ENCODE data around the gene TGM2. TPM values are rescaled to one million over a fixed set of nuclear protein-coding genes. Genes with fewer than 3 reads are reported as not detected.

The TGM2 gene
- polyA plus RNA-seq, 5 donors: 72.5 to 128 (median 110) TPM

DNA sequence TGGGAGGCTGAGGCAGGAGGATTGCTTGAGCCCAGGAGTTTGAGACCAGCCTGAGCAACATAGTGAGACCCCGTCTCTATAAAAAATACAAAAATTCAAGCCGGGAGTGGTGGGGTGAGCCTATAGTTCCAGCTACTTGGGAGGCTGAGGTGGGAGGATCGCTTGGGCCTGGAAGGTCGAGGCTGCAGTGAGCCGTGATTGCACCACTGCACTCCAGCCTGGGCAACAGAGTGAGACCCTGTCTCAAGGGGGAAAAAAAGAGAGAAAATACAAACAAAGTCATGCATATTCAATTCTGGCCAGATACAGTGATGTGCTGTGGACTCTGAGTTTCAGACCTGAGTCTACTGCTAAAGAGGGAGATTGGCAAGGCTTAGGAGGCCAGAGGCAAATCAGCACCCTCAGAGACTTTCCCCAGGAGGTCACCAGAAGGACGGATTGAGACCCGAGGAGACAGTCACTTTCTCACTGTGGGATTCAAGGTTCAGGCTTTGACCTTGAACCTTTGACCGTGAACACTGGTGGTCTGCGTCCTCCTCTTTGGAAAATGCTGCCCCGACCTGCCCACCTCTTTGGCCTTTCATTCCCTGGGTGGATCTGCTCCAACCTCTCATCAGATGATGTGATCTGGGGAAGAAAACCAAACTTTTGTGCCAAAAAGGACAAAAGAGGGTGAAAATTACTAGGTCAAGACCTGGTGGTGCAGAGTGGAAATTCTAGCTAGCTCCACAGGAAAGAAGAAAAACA lies 31.2 kb downstream of the TGM2 start:
- no peak for DNase-seq

DNA sequence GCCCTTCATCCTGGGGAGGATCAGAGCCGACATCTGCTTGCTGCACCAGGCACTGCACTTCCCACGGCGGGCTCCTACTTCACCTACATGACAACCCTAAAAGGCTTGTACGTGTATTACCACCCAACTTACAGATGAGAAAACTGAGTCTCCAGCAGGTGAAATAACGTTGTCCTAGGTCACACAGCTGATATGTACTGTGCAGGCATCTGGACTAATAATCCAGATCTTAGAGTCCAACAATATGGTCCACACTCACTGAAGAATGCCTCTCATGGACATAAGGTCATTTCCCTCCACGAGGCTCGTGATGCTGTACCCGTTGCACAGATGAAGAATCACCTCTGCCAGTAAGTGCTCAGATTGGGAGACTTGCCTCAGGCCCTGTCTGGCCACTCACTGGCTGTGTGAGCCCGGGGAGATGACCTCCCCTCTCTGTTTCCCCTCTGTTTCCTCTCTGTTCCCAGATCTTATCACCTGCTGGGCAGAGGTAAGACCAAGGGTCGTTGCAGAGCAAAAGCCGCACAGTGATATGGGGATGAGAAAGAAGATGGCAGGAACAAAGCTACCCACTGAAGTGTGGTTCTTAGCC lies 32.1 kb downstream of the TGM2 start:
- no peak for DNase-seq

DNA sequence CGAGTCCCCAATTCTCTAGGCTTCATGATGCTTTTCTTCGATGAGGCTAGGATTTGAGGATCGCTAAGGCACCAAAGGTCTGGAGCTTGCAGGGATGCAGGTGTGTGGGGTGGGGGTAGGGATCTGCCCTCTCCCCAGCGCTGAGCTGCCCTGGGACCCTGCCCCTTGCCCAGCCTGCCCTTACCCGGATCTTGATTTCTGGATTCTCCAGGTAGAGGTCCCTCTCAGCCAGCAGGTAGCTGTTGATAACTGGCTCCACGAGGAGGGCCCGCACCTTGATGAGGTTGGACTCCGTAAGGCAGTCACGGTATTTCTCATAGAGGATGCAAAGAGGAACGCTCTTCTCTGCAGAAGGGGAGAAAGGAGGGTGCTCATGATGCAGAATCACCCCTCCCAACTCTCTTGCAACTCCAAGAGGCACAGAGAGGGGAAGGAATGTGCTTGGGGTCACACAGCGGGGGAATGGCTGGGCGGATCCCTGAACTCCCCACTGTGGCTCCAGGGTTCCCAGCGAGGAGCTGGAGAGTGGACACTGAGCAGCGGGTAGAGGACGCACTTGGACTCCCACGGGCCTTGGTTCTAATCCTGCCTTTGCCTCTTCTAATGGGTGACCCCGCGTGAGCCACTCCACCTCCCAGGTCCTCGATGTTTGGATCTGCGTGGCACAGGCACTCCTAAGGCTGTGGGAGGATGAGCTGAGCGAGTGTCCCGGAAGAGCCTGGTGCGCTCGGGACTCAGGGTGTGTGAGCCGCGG lies 32.7 kb downstream of the TGM2 start:
- DNase-seq: no peak

DNA sequence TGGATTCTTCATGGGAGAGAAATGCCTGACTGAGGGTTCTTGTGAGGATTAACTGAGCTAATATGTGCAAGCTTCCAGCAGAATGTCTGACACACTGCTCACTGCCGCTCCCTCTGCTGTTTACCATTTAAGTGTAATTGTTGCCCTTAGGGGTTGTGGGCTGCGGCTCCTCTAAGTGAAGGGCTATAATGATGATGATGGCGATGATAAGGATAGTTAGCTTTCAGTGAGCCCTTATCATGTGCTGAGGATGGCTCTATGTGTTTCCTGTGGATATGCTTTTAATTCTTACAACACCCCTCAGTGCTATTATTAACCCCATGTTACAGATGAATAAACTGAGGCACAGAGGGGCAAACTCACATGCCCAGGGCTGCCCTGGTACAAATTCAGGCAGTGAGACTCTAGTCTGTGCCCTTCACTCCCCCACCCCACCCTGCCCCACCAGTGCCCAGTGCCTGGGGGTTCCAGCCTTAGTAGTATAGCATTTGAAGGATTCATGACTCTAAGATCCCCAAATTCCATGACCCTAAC lies 33.4 kb downstream of the TGM2 start:
- no peak for DNase-seq

DNA sequence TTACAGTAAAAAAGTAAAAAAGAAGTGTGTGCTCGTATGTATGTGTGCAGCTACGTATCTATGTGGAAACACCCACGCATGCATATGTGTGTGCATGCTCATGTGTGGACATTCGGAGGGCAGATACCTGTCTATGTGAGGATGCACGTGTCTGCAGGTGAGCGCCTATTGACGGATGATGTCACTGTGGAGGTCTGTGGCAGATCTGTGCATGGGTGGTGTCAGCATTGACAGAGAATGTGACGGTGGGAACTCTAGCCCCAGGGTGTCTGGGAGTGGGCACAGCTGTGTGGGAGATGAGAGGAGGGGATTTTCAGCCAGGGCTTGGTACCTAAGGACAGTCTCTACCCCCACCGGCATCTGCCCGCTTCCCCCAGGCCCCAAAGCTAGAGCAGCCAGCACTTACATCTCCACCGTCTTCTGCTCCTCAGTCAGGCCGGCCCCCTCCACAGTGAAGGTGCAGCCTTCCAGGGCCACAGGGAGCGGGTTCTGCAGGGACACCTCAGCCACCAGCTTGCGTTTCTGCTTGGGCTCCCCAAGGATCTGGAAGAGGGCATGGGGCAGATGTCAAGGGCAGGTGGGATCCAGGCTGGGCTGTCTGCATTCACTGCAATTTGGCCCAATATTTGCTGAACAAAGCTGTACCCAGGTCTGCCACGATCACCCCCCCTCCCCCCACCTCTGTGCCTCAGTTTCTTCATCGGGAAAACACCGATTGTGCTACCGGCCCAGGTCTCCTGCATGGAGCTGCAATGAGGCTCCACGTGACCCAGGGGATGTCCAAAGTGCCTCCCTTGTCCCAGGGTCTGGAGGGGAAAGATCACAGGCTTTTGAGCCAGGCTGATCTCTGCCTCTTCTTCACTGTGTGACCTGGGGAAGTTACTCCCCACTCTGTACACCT lies 34.1 kb downstream of the TGM2 start:
- DNase-seq: no peak

DNA sequence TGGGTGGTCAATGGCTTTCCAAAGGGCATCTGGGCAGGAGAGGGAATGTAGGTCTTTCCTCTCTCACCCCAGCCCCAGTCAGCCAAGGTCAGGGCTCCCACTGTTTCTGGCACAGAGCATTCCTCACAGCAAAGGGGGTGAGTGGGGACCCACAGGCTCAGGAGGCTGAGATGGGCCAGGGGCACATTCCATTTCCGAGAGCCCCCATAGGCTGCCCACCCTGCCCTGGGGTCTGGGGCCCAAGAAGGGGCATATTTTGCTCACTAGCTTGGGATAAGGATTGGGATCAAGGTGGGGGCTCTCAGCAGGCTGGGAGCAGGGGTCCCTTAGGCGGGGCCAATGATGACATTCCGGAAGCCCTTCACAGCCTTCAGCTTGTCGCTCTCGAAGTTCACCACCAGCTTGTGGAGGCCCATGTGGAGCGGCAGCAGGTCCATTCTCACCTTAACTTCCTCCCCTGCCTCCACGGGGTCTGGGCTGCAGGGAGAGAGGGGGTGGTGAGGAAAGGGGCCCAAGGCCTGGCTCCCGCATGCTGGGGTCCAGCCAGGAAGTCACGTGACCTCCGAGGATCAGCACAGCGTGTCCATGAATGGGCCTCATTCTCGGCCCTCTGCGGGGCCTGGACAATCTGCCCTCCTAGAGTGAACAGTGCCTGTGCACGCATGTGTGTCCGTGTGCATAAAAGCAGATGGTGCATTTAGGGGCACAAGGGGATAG lies 35.0 kb downstream of the TGM2 start:
- DNase-seq: no peak

DNA sequence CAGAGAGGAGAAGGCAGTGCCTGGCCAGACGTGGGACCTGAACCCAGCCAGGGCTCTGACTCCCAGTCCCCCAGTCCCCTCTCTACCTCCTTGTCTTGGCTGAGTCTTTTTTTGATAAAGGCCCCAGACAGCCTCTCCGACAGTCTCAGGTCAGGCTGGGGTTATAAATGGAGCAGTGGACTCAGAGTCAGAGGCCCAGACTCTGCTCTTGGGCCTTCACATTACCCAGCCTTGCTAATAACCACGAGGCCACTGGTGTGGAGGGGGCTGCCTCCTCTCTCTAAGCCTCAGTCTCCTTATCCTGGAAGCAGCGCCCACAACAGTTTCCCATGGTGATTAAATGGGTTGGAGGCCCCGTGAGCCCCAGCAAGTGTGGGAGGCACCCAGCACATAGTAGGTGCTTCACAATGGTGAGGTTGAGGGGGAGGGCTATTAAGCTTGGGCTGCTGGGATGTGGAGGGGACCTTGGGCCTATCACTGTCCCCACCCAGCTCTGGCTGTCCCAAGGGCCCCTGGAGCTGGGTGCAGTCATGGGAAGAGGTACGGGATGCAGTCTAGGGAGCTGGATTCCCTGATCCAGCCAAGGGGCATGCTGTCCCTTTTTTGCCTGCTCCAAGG lies 35.7 kb downstream of the TGM2 start:
- no peak for DNase-seq

DNA sequence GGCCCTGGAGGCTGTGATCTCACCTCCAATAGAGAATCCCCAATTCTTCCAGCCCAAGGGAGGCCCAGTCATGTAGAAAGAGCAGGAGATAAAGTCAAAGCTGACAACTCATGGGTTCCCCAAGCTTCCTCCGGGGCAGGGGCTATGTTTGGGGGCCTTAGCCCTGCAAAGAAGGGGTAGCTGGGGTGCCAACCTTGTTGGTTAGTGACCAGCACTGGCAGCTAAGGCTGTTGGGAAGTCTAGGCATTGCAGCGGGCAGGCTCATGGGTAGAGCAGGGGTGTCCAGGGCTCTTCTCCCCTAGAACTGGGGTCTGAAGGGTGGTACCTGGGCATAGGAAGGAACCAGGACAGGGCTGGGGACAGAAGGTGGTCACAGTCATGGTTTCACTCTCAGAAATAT lies 36.4 kb downstream of the TGM2 start:
- DNase-seq: no peak

DNA sequence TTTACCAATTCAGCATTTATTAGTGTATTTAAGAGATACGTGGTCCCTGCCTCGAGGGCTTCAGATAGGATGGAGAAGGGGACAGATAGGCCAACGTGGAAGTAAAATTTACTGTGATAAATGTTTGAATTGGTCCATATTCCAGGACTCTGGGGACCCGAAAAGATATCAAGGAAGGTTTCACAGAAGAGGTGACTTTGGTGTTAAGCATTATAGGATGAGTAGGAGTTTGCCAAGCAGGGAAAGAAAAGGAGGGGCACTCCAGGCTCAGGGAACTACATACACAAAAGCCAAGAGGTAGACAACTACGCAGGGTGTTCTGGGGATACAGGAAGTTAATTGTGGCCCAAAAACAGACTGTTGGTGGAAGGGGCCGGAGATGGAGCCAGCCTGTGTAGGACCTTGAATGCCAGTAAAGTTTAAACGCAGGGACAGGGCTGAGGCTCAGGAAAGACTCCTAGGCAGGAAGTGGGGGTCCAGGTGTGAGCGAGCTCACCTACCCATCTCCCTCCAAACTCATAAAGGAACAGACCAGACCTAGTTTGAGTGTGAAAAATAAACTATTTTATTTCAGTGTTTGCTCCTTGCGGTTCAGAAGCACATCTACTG lies 37.0 kb downstream of the TGM2 start:
- DNase-seq: no peak

DNA sequence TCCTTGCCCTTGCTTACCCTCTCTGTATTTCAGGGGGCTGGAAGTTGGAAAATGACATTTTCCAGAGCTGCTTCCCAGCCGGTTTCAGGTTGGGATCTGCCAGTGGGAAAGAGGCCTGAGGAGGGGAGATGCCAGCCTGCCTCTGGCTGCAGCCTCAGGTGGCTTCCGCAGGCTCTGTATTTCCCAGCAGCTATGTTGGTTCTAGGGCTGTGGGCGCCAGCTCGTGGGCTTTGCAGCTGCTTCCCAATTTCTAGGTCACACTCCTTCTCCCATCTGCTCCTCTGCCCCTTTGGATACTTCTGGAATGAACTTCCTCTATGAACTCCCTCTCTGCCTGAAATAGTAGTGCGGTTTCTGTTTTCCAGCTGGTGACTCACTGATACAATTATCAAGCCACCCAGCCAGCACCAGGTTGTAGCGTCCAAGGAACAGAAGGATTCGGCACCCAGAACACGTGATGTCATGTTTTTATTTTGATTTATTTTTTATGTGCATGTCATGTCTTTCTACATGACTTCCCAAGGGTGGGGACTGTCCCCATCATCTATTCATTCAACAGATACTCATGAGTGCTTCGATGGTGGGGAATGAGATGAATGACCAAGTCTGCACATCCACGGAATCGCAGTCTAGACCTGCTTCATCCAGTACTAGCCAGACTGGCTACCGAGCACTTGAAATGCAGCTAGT lies 38.0 kb downstream of the TGM2 start:
- no peak for DNase-seq

DNA sequence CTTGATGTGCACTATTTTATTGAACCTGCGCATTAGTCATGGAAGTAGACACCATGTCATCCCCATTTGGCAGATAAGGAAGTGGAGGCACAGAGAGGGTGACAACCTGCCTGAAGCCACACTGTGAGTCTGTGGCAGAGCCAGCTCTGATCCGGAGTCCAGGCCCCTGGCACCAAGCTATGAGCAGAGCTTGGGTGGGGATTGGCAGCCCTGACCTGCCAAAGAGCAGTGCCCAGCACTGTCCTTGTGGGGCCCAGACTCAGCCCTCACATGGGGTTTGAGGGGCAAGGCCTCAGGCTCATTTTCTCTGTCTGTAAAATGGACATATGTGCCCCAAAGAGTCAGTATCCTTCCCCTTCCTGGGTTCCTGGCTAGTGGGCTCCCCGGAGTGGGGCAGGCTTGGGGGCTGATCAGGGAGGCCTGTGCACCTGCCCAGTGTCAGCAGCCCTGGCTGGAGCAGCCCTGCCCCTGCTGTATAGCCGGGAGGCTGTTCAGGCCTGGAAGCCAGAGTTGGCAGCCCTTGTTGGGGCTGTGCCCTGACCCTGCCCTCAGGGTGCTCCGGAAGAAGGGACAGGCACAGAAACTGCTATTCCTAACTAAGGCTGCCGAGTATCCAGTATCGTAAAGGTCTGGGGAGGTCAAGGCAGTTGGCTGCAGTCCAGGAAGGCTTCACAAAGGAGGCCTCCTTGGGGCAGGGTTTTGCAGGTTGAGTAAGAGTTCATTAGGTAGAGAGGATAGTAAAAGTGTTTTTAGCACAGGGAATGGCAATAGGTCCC lies 38.7 kb downstream of the TGM2 start:
- DNase-seq: no peak

DNA sequence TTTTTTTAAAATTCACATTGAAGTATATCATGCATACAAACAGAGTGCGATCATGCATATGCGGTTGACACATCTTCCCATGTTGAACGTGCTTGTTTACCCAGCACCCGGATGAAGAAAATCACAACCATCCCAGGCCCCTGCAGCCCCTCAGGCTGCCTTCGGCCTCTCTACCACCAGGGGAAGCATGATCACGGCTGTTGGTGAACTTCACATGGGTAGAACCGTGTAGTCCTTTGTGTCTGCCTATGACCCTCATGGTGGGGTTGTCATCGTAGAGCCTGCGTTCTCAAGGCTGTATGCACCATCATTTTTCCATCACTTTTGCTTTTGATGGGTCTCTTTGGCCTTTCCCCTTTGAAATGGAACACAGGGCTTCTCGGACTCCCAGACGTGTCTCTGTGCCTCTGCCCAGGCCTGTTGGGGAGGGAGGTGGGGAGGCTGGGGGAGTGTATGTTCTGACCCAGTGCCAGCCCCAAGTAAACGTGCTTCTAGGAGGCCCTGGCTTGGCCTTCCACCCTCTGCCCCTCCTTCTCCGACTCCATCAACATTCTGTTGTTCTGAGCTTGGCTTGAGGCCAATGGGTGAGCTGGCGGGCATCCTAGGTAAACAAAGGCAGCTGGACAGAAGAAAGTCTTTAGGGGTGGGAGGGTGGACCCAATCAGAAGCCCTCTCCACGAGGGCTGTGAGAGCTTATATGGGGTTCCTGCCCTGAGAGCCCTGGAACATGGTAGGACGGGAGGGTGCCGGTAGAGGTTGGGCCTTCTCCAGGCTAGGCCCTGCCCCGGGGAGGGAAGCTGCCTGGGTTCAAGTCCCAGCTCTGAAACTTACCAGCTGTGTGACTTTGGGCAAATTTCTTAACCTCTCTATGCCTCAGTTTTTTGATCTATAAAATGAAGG lies 39.7 kb downstream of the TGM2 start:
- DNase-seq: peak; percentile 75 to 79

DNA sequence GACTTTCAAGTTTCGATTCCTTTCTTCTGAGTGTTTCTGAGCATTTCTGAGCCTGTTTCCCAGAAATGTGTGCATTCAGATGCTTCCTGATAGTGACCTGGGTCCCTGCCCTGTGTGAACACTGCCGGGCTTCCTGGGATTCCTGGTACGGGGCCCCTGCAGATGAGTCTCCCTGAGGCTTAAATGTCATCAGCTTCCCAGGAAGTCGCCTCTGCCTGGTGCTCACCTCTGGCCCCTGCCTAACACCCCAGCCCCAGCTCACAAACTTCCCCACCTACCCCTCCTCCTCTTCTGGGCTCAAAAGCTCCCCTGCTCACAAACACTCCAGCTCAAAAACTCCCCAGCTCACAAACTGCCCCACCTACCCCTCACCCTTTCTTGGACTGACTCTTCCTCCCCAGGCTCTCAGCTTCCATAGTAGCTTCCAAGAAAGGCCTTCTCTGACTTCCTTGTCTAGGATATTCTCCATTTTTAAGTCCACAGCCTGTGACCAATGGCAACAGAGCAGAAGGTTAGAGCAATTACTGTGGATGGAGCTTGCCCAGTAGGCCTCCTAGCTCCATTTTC lies 42.0 kb downstream of the TGM2 start:
- DNase-seq: peak in 1 of 2 donors; percentile 52

DNA sequence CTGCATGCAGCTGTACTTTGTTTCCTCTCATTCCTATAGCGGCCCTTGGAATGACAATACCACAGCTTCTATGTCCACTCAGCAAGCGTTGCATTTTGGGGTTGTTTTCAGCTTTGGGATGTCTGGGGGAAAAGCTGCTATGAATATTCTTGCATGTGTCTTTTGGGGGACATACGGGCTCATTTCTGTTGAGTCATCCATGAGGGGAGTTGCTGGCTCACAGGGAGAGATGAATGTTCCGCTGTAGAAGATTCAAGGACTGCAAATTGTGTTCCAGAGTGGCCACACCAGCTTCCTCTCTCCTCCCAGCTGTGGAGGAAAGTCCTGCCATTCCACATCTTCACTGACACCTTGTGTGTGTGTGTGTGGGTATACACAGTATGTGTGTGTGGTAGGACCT lies 43.3 kb downstream of the TGM2 start:
- no peak for DNase-seq

DNA sequence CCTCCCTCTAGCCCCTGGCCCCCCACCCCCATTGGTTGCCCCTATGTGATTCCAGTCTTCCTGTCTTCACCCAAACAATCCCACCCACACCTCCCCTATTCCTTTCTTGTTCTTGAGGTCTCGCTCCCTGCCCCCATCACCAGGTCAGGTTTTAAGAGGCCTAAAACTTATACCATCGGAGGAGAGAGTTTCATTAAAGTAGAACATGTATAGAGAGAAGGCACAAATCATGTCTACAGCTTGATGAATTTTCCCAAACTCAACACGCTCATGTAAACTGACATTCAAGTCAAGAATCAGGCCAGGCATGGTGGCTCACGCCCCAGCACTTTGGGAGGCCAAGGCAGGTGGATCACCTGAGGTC lies 44.5 kb downstream of the TGM2 start:
- no peak for DNase-seq

DNA sequence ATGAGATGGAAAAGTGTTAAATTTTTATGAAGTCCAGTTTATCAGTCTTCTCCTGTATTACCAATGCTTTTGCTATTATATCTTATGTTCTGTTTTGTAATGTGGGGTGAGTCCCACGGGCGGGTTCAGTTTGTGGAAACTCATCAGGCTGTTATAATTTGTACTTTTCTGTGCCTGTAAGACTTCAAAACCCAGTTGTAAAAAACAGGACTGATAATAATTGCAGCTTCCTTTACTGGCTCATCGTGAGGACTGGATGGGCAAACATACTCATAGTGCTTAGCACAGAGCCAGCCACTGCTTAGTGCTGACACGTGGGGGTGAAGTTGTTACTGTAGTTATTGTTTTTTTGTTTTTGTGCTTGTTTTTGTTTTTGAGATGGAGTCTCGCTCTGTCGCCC lies 45.6 kb downstream of the TGM2 start:
- DNase-seq: no peak

DNA sequence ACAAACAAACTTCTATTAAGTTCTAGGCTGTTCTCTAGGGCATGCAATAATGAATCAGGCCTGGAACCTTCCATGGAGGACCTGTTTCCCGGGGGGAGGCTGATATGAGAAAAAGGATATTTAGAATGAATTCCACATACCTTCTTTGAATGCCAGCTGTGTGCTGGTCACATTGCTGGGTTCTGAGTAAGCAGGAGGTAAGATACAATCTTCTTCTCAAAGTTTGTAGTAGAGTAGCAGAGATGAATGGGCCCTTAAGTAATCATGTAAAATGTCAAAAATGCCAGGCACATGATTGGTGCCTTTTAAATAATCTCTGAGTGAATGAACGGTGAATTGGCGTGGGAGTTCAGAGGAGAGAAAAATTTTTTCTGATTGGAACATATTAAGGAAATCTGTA lies 47.4 kb downstream of the TGM2 start:
- DNase-seq: no peak

All from right lung (tissue), 5 donors.